RCC 7860 (cell line): Measurements from ENCODE around the gene IP6K3.
A peak's percentile ranks its signal among the peaks of the same experiment; 100 is the strongest.

Experiments used
- DNase-seq: peaks from one replicate; pipeline ENCODE4 v3.0.0-alpha.2; 2015; ENCODE audit warnings: low spot score
- FAIRE-seq: peaks from 2 replicates; lab custom pipeline; 2012; peaks lifted over from hg19 to GRCh38; lab: Jason Lieb, UNC

The IP6K3 gene

DNA sequence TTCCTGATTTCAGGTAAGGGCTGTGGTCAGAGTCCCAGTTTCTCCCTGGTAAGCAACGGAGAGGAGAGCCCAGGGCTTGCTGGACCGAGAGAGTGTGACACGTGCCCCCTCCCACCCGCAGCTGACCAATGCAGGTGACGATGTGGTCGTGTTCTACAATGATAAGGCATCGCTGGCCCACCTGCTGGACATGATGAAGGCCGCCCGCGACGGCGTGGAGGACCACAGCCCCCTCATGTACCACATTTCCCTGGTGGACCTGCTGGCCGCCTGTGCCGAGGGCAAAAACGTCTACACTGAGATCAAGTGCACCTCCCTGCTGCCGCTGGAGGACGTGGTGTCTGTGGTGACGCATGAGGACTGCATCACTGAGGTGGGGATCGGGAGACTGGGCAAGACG is 66.9 kb downstream of the IP6K3 start:
- FAIRE-seq = no peak
- DNase-seq = no peak

DNA sequence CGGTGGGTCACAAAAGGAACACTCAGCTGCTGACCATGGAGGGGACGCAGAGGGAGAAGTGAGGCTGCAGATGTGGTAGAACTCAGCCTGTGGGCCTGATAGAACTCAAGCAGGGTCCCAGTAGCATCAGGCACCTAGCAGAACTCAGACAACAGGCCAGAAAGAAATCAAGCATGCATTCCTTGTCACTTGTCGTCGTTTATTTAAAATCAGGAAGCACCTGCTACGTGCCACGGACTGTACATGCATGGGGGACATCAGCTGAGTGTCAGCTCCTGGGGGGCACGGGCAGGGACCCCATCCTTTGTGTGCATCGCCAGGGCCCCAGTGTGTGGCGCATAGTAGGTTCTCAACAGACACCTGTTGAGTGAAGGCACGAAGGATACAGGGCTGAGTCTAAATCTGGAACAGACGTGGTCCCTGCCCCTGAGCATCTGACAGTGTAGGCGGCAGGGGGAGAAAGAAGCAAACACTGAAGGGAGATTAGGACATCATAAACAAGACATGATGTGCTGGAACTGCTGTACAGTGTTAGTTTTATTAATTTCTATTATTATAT is 67.7 kb downstream of the IP6K3 start:
- FAIRE-seq (no peak), DNase-seq (no peak)

GRCh38 chr6:33678233-33678931 is 68.3 kb downstream of the IP6K3 start:
- no peak for DNase-seq
- FAIRE-seq = no peak

DNA sequence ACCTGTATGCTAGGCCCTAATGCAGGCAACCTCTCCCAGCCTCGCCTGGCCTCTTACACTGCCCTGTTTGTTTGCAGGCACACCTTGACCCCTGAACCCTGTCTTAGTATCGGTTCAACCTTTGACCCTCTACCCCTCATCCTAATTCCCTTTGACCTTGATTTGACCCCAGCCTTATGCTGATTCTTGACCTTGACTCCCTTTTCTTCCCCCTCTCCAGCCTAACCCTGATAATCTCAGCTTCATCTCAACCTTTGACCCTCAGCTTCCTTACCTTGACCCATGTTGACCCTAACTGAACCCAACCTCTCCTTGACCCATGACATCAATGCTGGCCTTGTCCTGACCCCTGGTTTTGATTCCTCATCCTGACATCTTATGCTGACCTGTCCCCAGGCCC is 69.0 kb downstream of the IP6K3 start:
- DNase-seq (no peak), FAIRE-seq (no peak)

GRCh38 chr6:33677143-33677660 is 69.5 kb downstream of the IP6K3 start:
- FAIRE-seq = no peak
- DNase-seq = no peak

DNA sequence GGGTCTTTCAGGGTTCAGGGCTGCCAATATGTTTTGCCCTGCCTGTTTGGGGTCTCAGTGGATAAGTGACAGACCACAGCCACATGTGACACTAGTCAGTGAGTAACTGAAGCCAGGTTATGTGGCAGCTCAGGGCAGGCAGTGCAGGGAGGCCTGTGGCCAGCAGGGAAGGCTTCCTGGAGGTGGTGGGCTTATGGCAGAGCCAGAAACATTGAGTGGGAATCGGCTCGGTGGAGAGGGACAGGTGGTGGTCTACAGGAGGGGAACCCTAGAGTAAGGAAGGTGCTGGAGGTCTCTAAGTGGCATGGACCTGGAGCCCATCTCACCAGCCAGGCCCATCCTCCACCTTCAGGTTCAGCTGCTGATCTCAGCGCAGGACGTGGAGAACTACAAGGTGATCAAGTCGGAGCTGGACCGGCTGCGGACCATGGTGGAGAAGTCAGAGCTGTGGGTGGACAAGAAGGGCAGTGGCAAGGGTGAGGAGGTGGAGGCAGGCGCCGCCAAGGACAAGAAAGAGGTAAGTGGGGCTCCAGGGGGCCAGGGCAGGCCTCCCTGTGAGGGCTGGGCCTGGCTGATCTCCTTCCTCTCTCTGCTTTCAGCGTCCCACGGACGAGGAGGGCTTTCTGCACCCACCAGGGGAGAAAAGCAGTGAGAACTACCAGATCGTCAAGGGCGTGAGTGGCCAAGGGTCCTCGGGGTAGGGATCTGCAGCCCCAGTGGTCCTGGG is 70.1 kb downstream of the IP6K3 start:
- FAIRE-seq (no peak), DNase-seq (no peak)

- FAIRE-seq (no peak), DNase-seq (no peak)
Measured at GRCh38 chr6:33675968-33676367, 70.7 kb downstream of the IP6K3 start.

DNA sequence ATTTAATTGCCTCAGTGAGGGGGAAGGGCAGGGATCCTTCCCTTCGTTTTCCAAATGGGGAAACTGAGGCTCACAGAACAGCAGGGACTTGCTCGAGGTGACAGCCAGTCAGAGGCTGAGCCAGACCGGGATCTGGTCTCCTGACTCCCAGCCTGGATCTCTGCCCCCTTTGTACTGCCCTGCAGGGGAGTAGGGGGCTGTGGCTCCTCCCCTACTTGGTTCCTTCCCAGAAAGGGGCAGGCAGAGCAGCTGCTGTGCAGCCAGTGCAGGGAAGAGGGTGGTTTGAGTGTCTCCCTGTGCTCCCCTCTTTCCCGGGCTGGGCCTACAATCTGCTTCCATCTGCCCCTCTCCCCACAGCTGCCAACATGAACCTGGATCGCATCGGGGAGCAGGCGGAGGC is 72.9 kb downstream of the IP6K3 start:
- FAIRE-seq = no peak

DNA sequence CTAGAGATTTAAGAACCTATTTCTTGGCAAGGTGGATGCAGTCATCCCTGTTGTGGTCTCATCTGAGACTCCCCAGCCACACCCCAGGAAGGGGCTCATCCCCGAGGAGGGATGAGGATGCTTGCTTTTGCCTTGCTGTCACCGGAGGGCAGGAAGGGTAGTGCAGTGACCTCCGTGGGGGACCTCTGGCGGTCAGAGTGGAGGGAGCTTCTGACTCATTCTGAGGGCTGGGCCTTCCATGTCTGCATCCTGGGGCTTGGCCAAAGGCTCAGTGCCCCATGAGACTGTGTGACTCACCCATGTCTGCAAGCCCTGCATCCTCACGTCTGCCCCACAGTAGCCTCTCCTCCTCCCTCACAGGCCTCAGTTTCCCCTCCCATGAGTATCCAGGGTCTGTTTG is 73.9 kb downstream of the IP6K3 start:
- DNase-seq = peak; percentile 85

More for the DNA sequence above, 72.9 kb downstream of the IP6K3 start:
- no peak for DNase-seq

DNA sequence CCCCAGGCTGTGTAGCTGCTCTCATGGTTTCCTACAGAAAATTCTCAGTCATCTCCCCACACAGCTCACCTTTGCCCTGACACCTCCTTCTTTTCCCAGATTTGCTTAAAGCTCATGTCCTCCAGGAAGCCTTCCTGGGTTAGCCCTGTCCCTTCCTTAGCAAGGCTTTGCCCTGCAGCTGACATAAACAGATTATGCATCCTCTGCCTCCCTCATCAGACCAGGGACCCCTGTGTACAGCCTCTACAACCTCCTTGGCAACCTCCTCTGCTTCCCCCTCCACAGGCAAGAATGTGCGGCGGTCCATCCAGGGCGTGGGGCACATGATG is 75.0 kb downstream of the IP6K3 start:
- FAIRE-seq = no peak
- DNase-seq = no peak

More for the DNA sequence above, 73.9 kb downstream of the IP6K3 start:
- FAIRE-seq = peak; percentile 89
